Measurements from ENCODE around the gene PIN4. TPM values are rescaled to one million over a fixed set of nuclear protein-coding genes. Genes with fewer than 3 reads are reported as not detected.
"Not testable (repeated sequence)": the region's sequence is repeated elsewhere in the genome, so short reads cannot be mapped to it uniquely, and the experiment has no call there.

PIN4 gene
- total RNA-seq, 1 experiment from 2014 or later, result 11.5 TPM

DNA sequence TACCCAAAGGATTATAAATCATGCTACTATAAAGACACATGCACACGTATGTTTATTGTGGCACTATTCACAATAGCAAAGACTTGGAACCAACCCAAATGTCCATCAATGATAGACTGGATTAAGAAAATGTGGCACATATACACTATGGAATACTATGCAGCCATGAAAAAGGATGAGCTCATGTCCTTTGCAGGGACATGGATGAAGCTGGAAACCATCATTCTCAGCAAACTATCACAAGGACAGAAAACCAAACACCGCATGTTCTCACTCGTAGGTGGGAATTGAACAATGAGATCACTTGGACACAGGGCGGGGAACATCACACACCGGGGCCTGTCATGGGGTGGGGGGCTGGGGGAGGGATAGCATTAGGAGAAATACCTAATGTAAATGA, 5.3 kb upstream of the PIN4 start:
- ATAC-seq; H3K36me3 ChIP-seq (ENCODE audit: control insufficient read depth, insufficient read depth, low read length); H3K9me3 ChIP-seq (ENCODE audit: control insufficient read depth, insufficient read depth, low read depth, low read length); H3K4me3 ChIP-seq (ENCODE audit: low read depth in 2 of 2, low read length in 2 of 2); in situ Hi-C loops (cut with HindIII; ENCODE audit: low pct_unique_long_range_greater_than_20kb, low sequenced_read_pairs); POLR2A ChIA-PET; H3K27me3 ChIP-seq (ENCODE audit: control insufficient read depth, insufficient read depth, low read length); H3K27ac ChIP-seq (ENCODE audit: low read length); intact Hi-C loops (cut with micrococcal nuclease; ENCODE audit: unreplicated experiment); H3K4me1 ChIP-seq (ENCODE audit: control insufficient read depth, insufficient read depth, low read length); DNase-seq (ENCODE audit: low read depth, low spot score); BruUV-seq (replicated peaks); CTCF ChIA-PET: not testable (repeated sequence)

DNA sequence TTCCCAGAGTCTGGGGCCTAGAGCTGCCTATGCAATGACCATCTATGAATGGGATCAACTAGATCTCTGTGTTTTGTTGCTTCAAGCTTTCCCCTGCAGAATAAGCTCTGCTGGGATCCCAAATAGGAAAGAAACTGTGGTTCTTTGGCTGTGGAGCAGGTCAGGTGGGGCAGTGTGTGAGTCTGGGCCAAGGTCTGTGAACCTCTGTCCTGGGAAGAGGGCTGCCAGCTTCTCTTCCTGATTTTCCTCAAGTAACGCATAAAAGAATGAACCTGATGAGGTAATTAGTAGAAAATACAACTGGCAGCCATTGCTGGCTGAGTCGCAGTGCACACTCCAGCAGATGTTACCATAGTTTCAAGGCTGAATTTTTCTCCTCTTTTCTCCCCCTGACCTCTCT, 4.6 kb upstream of the PIN4 start:
- Histone ChIP-seq H3K4me3 (ENCODE audit: low read depth in 2 of 2, low read length in 2 of 2) (no peak overlapping the region), H3K27ac (ENCODE audit: low read length) (no peak overlapping the region), H3K9me3 (ENCODE audit: control insufficient read depth, insufficient read depth, low read depth, low read length) (no peaks in the 10 kb centered on the region), H3K27me3 (ENCODE audit: control insufficient read depth, insufficient read depth, low read length) (no peaks in the 10 kb centered on the region), H3K4me1 (ENCODE audit: control insufficient read depth, insufficient read depth, low read length) (peaks cover 4% of the 10 kb centered on the region; the same call in 1 of the 2 replicates), H3K36me3 (ENCODE audit: control insufficient read depth, insufficient read depth, low read length) (no peaks in the 10 kb centered on the region)
- in situ Hi-C loops (cut with HindIII; ENCODE audit: low pct_unique_long_range_greater_than_20kb, low sequenced_read_pairs), result no loop called here
- ChIA-PET CTCF (no interaction called here), POLR2A (no interaction called here)
- ATAC-seq, result no peak
- no TSS peak for BruUV-seq (replicated peaks)
- TF ChIP-seq POLR2AphosphoS5 (IDR thresholded peaks at IDR 0.05; ENCODE audit: low read depth, low read length), result no peak
- no peak for TF ChIP-seq SIN3A (IDR thresholded peaks at IDR 0.05; ENCODE audit: borderline replicate concordance, insufficient read depth, low read depth, low read length)
- intact Hi-C loops (cut with micrococcal nuclease; ENCODE audit: unreplicated experiment), result no loop called here
- no peak for DNase-seq (ENCODE audit: low read depth, low spot score)

- Histone ChIP-seq H3K9me3 (ENCODE audit: control insufficient read depth, insufficient read depth, low read depth, low read length) (no peaks in the 10 kb centered on the region), H3K27ac (ENCODE audit: low read length) (peak overlapping the region; percentile 94), H3K4me1 (ENCODE audit: control insufficient read depth, insufficient read depth, low read length) (peaks cover 8% of the 10 kb centered on the region; the same call in 1 of the 2 replicates), H3K27me3 (ENCODE audit: control insufficient read depth, insufficient read depth, low read length) (no peaks in the 10 kb centered on the region), H3K4me3 (ENCODE audit: low read depth in 2 of 2, low read length in 2 of 2) (peak overlapping the region; percentile 95 to 99), H3K36me3 (ENCODE audit: control insufficient read depth, insufficient read depth, low read length) (no peaks in the 10 kb centered on the region)
- ChIA-PET POLR2A (interaction anchor here (0.6 kb wide), 1 partner anchor 1699 kb away, joined by 3 read pairs; no protein-coding TSS in a partner anchor), CTCF (no interaction called here)
- ATAC-seq, result no peak
- DNase-seq (ENCODE audit: low read depth, low spot score), result no peak
- intact Hi-C loops (cut with micrococcal nuclease; ENCODE audit: unreplicated experiment) (no loop called here), in situ Hi-C loops (cut with HindIII; ENCODE audit: low pct_unique_long_range_greater_than_20kb, low sequenced_read_pairs) (no loop called here)
- no TSS peak for BruUV-seq (replicated peaks)
- no peak for TF ChIP-seq POLR2AphosphoS5 (IDR thresholded peaks at IDR 0.05; ENCODE audit: low read depth, low read length)
- TF ChIP-seq SIN3A (IDR thresholded peaks at IDR 0.05; ENCODE audit: borderline replicate concordance, insufficient read depth, low read depth, low read length), result no peak
- TF ChIP-seq, protein P1, sequence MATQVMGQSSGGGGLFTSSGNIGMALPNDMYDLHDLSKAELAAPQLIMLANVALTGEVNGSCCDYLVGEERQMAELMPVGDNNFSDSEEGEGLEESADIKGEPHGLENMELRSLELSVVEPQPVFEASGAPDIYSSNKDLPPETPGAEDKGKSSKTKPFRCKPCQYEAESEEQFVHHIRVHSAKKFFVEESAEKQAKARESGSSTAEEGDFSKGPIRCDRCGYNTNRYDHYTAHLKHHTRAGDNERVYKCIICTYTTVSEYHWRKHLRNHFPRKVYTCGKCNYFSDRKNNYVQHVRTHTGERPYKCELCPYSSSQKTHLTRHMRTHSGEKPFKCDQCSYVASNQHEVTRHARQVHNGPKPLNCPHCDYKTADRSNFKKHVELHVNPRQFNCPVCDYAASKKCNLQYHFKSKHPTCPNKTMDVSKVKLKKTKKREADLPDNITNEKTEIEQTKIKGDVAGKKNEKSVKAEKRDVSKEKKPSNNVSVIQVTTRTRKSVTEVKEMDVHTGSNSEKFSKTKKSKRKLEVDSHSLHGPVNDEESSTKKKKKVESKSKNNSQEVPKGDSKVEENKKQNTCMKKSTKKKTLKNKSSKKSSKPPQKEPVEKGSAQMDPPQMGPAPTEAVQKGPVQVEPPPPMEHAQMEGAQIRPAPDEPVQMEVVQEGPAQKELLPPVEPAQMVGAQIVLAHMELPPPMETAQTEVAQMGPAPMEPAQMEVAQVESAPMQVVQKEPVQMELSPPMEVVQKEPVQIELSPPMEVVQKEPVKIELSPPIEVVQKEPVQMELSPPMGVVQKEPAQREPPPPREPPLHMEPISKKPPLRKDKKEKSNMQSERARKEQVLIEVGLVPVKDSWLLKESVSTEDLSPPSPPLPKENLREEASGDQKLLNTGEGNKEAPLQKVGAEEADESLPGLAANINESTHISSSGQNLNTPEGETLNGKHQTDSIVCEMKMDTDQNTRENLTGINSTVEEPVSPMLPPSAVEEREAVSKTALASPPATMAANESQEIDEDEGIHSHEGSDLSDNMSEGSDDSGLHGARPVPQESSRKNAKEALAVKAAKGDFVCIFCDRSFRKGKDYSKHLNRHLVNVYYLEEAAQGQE (IDR thresholded peaks at IDR 0.05; ENCODE audit: insufficient read depth in 1 of 2, low read depth in 2 of 2, low read length in 1 of 2), result no peak
- no peak for TF ChIP-seq TCF7L2 (IDR thresholded peaks at IDR 0.05; ENCODE audit: low read depth, low read length)
- no peak for TF ChIP-seq CTCF (IDR thresholded peaks at IDR 0.05)
Measured at GRCh38 chrX:72180539-72180938, 1.0 kb upstream of the PIN4 start.
